Caco-2 (cell line): ENCODE results near the gene SLC25A15. TPM values are rescaled to one million over a fixed set of nuclear protein-coding genes. Genes with fewer than 3 reads are reported as not detected.
A peak's percentile ranks its signal among the peaks of the same experiment; 100 is the strongest.

Source experiments
- BruUV-seq: library from RNA; stranded (reverse); fragments of 400-500 nt; replicated peaks from 2 replicates; lab custom pipeline; 2021; lab: Mats Ljungman, UMichigan
- CTCF ChIA-PET: fragments of 300-600 bp; sonication (Branson Sonifier 250); formaldehyde crosslinking; loops from one replicate; lab custom pipeline; 2022; ENCODE audit warnings: antibody characterized with exemption; lab: Charles Lee
- POLR2A ChIA-PET: fragments of 300-600 bp; sonication (Branson Sonifier 250); formaldehyde crosslinking; loops from one replicate; lab custom pipeline; 2022; ENCODE audit warnings: antibody characterized with exemption; lab: Charles Lee
- DNase-seq, 2 experiments: peaks; one replicate each; pipeline versions ENCODE4 v3.0.0 to v3.0.0-alpha.2; 2020 to 2022
- H3K27me3 ChIP-seq: replicated peaks from 2 replicates; pipeline ENCODE4 v1.6.0; 2011; ENCODE audit warnings: low read length; ENCODE audit not compliant: control insufficient read depth, insufficient read depth
- H3K36me3 ChIP-seq: 2 replicates; pipeline ENCODE4 v1.5.1; 2011; ENCODE audit warnings: low read length; ENCODE audit not compliant: control insufficient read depth, insufficient read depth
- H3K4me1 ChIP-seq: fragments of 250-450 bp; sonication (Bioruptor Pico); 2 replicates; pipeline ENCODE4 v1.5.1; 2020; ENCODE audit warnings: mild to moderate bottlenecking
- H3K4me3 ChIP-seq: 2 replicates; pipeline ENCODE4 v1.5.1; 2011; ENCODE audit warnings: low read depth, mild to moderate bottlenecking, control low read depth, low read length
- H3K9me3 ChIP-seq: fragments of 250-450 bp; sonication (Bioruptor Pico); 2 replicates; pipeline ENCODE4 v1.5.1; 2020; ENCODE audit warnings: mild to moderate bottlenecking, moderate library complexity
- H3K27ac Mint-ChIP-seq: one replicate; pipeline ENCODE4 v1.8.0; 2022; ENCODE audit warnings: mixed read lengths; ENCODE audit not compliant: unreplicated experiment
- H3K27me3 Mint-ChIP-seq: one replicate; pipeline ENCODE4 v1.8.0; 2022; ENCODE audit warnings: mixed read lengths; ENCODE audit not compliant: insufficient read depth, unreplicated experiment
- H3K36me3 Mint-ChIP-seq: one replicate; pipeline ENCODE4 v1.8.0; 2022; ENCODE audit warnings: mild to moderate bottlenecking, mixed read lengths; ENCODE audit not compliant: insufficient read depth, unreplicated experiment
- H3K4me1 Mint-ChIP-seq: one replicate; pipeline ENCODE4 v1.8.0; 2022; ENCODE audit warnings: low read depth, mixed read lengths; ENCODE audit not compliant: unreplicated experiment
- H3K4me3 Mint-ChIP-seq: one replicate; pipeline ENCODE4 v1.8.0; 2022; ENCODE audit warnings: mild to moderate bottlenecking, moderate library complexity, mixed read lengths; ENCODE audit not compliant: unreplicated experiment
- H3K9me3 Mint-ChIP-seq: one replicate; pipeline ENCODE4 v1.8.0; 2022; ENCODE audit warnings: mixed read lengths; ENCODE audit not compliant: unreplicated experiment
- CTCF ChIP-seq, 2 experiments: fragments of 200-600 bp in 1 of 2; IDR thresholded peaks; 1 replicate in 1 of 2; 2 replicates in 1 of 2; pipeline versions ENCODE4 v1.5.1 to v1.8.0; 2011 to 2022; ENCODE audit warnings: antibody characterized with exemption in 1 of 2, control low read depth in 1 of 2, inconsistent platforms in 1 of 2, low read depth in 1 of 2, low read length in 1 of 2, mild to moderate bottlenecking in 1 of 2, moderate library complexity in 1 of 2; ENCODE audit not compliant: insufficient read depth in 1 of 2, severe bottlenecking in 1 of 2, unreplicated experiment in 1 of 2
- intact Hi-C: fragments of 100-400 bp; cut with micrococcal nuclease; formaldehyde crosslinking; loops from one replicate; pipeline ENCODE4 v1.10.0; 2022; ENCODE audit not compliant: unreplicated experiment
- total RNA-seq: library from RNA; stranded (reverse); gene quantifications from 2 replicates; pipeline ENCODE4 v1.2.3, GENCODE V29; 2022

Gene SLC25A15
- total RNA-seq, 1 experiment from 2014 or later = 27.4 TPM

GRCh38 chr13:40777809-40778175, 11.6 kb upstream of the SLC25A15 start:
- Histone ChIP-seq H3K36me3 (no peaks in the 10 kb centered on the region), H3K9me3 (no peaks in the 10 kb centered on the region), H3K4me1 (peaks cover 14% of the 10 kb centered on the region), H3K4me3 (no peak overlapping the region), H3K27me3 (no peaks in the 10 kb centered on the region)
- no peaks in the 10 kb centered on the region for H3K9me3 Mint-ChIP-seq
- no peak for TF ChIP-seq CTCF (IDR thresholded peaks at IDR 0.05; ENCODE audit: insufficient read depth in 1 of 2, low read depth in 1 of 2, low read length in 1 of 2, severe bottlenecking in 1 of 2, unreplicated experiment in 1 of 2)
- CTCF ChIA-PET = interaction anchor here (0.9 to 1.4 kb wide), 7 partner anchors 9 to 1094 kb away, joined by 3 to 8 read pairs (median 4); partner anchors contain the start of gene SLC25A15
- H3K4me1 Mint-ChIP-seq = peaks cover 13% of the 10 kb centered on the region
- POLR2A ChIA-PET = no interaction called here
- no peak for DNase-seq
- H3K36me3 Mint-ChIP-seq = no peaks in the 10 kb centered on the region
- intact Hi-C loops = loop anchor here (1.0 to 5.0 kb wide), 5 partner anchors 37 to 1093 kb away; no protein-coding TSS in a partner anchor
- no peaks in the 10 kb centered on the region for H3K27me3 Mint-ChIP-seq
- H3K27ac Mint-ChIP-seq = no peak overlapping the region
- peak overlapping the region; percentile 39 for H3K4me3 Mint-ChIP-seq
- BruUV-seq = no TSS peak

GRCh38 chr13:40779049-40779448, 10.4 kb upstream of the SLC25A15 start:
- intact Hi-C loops = loop anchor here (5.0 kb wide), 1 partner anchor 213 kb away; no protein-coding TSS in a partner anchor
- ChIA-PET POLR2A (no interaction called here), CTCF (no interaction called here)
- no peak overlapping the region for H3K27ac Mint-ChIP-seq
- Histone ChIP-seq H3K4me3 (no peak overlapping the region), H3K4me1 (peaks cover 3% of the 10 kb centered on the region; the same call in 1 of the 2 replicates), H3K9me3 (no peaks in the 10 kb centered on the region), H3K36me3 (no peaks in the 10 kb centered on the region), H3K27me3 (no peaks in the 10 kb centered on the region)
- H3K27me3 Mint-ChIP-seq = no peaks in the 10 kb centered on the region
- no peak for DNase-seq
- H3K4me1 Mint-ChIP-seq = peaks cover 13% of the 10 kb centered on the region
- no peaks in the 10 kb centered on the region for H3K36me3 Mint-ChIP-seq
- H3K4me3 Mint-ChIP-seq = no peak overlapping the region
- no peak for TF ChIP-seq CTCF (IDR thresholded peaks at IDR 0.05; ENCODE audit: insufficient read depth in 1 of 2, low read depth in 1 of 2, low read length in 1 of 2, severe bottlenecking in 1 of 2, unreplicated experiment in 1 of 2)
- no peaks in the 10 kb centered on the region for H3K9me3 Mint-ChIP-seq
- no TSS peak for BruUV-seq

- TF ChIP-seq CTCF (IDR thresholded peaks at IDR 0.05; ENCODE audit: insufficient read depth in 1 of 2, low read depth in 1 of 2, low read length in 1 of 2, severe bottlenecking in 1 of 2, unreplicated experiment in 1 of 2) = no peak
- DNase-seq = no peak
- CTCF ChIA-PET = no interaction called here
- intact Hi-C loops = loop anchor here (5.0 to 10.0 kb wide), 2 partner anchors 212 to 445 kb away; no protein-coding TSS in a partner anchor
- peaks cover 13% of the 10 kb centered on the region for H3K4me1 Mint-ChIP-seq
- H3K9me3 Mint-ChIP-seq = no peaks in the 10 kb centered on the region
- POLR2A ChIA-PET = no interaction called here
- BruUV-seq = no TSS peak
- H3K27ac Mint-ChIP-seq = no peak overlapping the region
- no peaks in the 10 kb centered on the region for H3K27me3 ChIP-seq
- H3K9me3 ChIP-seq = no peaks in the 10 kb centered on the region
- no peak overlapping the region for H3K4me3 ChIP-seq
- H3K27me3 Mint-ChIP-seq = no peaks in the 10 kb centered on the region
- no peaks in the 10 kb centered on the region for H3K36me3 Mint-ChIP-seq
- no peak overlapping the region for H3K4me3 Mint-ChIP-seq
- no peaks in the 10 kb centered on the region for H3K36me3 ChIP-seq
- peaks cover 3% of the 10 kb centered on the region; the same call in 1 of the 2 replicates for H3K4me1 ChIP-seq
Observed at GRCh38 chr13:40779796-40780285, 9.6 kb upstream of the SLC25A15 start.
